Hippocampal formation (tissue), 2 donors: ENCODE results near the gene DNAH1.

Experiments used
- DNase-seq, 2 donors: peaks; one replicate each; lab custom pipeline; 2025; lab: John Stamatoyannopoulos, UW

The DNAH1 gene

DNA sequence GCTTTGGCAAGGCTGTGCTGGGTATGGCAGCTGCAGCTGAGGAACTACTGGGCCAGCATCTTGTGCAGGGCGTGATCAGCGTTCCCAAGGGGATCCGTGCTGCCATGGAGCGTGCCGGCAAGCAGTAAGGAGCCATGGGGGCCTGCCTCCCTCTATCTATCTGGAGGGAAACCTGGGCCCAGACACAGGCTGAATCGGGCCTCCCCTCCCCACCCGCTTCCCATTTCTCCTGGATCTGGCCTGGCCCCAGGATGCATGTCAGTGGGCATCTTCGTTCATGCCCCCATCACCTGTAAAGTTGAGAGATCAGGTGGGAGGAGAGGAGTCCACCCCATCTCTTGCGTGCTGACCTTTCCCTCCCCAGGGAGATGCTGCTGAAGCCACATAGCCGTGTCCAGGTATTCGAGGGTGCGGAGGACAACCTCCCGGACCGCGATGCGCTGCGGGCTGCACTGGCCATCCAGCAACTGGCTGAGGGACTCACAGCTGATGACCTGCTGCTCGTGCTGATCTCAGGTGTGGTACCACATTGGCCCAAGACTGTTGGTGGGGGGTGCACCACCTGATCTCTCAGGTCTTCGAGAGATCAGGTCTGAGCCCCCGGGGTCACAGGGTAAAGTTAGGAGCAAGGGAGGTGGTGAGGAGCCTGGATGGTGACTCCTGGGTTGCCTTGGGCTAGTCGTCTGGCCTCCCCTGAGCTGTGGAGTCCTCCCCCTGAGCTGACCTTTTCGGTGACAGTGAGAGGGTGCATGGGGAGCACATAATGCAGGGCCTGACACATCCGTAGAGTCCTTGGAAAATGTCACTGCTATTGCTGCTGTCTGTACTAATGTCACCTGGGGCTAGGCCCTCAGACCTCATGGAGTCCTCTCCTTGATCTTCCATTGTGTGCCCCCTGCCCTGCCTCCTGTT, 25.3 kb upstream of the DNAH1 start:
- DNase-seq, result no peak

DNA sequence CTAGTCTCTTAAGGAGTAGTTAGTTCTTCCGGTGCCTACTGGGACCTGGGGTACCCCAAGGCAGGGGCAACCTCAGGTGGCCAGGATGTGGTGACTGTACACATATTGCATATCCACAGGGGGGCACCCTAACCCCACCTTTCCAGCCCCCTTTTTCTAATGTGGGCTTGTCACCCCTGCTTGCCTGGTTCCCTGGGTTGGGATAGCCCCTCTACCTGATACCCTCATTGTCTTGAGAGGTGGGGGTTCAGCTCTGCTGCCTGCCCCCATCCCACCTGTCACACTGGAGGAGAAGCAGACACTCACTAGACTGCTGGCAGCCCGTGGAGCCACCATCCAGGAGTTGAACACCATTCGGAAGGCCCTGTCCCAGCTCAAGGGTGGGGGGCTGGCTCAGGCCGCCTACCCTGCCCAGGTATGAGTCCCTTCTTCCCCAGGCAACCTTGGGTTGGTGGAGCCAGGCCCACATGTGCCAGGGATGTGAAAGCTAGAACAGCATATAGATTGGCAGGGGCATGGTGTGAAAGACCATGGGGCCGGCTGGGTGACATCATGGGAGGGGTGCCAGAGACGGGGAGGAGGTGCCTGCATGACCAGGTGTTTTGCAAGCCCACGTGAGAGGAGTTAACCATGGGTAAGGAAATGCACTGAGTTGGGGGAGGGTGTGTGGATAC, 24.5 kb upstream of the DNAH1 start:
- peak in 1 of 2 donors; percentile 16 for DNase-seq

DNA sequence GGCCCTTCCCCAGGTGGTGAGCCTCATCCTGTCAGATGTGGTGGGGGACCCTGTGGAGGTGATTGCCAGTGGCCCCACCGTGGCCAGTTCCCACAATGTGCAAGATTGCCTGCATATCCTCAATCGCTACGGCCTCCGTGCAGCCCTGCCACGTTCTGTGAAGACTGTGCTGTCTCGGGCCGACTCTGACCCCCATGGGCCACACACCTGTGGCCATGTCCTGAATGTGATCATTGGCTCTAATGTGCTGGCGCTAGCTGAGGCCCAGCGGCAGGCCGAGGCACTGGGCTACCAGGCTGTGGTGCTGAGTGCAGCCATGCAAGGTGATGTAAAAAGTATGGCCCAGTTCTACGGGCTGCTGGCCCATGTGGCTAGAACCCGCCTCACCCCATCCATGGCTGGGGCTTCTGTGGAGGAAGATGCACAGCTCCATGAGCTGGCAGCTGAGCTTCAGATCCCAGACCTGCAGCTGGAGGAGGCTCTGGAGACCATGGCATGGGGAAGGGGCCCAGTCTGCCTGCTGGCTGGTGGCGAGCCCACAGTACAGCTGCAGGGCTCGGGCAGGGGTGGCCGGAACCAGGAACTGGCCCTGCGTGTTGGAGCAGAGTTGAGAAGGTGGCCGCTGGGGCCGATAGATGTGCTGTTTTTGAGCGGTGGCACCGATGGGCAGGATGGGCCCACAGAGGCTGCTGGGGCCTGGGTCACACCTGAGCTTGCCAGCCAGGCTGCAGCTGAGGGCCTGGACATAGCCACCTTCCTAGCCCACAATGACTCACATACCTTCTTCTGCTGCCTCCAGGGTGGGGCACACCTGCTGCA, 23.7 kb upstream of the DNAH1 start:
- DNase-seq, result no peak

DNA sequence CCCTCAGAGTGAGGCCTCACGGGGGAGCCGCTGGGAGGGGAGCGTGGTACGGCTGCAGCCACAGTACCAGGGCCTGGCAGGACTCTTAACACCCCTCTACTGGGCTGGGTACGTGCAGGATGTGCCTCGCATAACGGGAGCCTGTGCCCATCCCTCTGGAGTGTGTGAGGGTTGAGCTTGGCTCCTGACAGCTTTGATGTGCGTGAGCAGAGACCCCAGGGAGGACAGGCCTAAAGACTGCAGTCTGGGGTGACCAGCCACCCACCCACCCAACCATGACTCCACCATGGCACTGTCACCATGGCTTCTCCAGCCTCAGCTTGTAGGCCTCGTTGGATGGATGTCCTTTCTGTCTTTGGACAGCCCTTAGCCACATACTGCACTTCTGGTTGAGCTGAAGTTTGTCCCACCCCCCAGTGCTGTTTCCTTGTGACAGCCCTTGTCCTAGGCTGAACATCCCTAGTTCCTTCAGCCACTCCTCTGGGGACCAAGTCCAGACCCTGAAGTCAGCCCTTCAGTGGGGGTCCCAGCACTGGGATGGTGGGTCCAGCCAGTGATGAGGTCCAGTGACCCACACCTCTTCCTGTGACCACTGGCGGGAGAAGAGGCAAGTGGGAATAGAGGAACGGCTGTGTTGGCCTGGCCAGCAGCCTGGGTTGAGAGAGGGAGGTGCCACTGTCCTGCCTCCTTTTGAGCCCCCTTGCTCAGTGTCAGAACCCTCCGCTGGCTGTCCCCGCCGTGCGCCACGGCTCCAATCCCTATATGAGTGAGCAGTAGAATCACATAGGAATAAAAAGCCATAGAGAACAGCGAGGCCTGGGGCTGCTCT, 22.4 kb upstream of the DNAH1 start:
- no peak for DNase-seq

GRCh38 chr3:52294320-52295150, 21.6 kb upstream of the DNAH1 start:
- no peak for DNase-seq

GRCh38 chr3:52295671-52296208, 20.4 kb upstream of the DNAH1 start:
- DNase-seq, result no peak

DNA sequence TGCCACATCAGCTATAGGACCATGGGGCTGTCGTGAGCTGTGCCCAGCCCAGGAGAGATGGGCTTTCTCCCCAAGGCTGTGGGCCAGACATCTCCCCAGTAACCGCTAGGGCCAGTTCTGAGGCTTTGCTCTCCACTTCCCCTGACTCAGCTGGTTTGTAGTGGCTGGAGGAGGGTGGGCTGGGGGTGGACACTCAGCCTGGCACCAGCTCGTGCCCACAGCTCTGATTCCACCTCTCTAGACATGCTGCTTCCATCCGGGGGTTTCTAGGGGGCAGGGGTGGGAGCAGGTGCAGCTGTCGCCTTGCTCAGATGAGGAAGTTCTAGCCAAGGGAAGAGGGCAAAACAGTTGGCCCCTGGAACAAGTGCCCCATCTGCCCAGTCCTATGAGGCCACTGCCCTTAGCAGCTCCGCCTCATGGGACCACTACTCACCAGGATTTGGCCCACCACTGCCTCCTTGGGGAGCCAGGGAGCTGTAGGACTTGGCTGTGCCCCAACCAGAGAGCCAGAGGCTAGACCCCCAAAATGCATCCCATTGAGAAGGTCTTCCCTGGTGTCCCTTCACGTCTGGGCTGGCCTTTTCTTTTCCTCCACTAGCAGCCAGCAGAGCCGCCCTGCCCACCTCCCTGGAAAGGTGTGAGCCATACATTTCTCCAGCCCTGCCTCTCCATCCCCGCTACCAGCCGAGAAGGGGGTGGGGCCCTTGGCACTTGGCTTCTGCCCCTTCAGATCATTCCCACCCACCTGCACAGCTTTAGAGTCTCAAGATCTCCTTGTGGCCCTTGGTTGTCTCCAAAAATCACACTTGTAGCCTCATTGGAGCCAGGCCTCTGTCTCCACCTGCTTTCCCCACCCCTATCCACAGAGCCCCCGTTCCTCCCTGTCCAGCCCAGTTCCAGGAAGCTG, 18.6 kb upstream of the DNAH1 start:
- DNase-seq, result no peak

- no peak for DNase-seq
Observed at GRCh38 chr3:52298149-52299098, 17.7 kb upstream of the DNAH1 start.

GRCh38 chr3:52299247-52299878, 16.8 kb upstream of the DNAH1 start:
- no peak for DNase-seq

DNA sequence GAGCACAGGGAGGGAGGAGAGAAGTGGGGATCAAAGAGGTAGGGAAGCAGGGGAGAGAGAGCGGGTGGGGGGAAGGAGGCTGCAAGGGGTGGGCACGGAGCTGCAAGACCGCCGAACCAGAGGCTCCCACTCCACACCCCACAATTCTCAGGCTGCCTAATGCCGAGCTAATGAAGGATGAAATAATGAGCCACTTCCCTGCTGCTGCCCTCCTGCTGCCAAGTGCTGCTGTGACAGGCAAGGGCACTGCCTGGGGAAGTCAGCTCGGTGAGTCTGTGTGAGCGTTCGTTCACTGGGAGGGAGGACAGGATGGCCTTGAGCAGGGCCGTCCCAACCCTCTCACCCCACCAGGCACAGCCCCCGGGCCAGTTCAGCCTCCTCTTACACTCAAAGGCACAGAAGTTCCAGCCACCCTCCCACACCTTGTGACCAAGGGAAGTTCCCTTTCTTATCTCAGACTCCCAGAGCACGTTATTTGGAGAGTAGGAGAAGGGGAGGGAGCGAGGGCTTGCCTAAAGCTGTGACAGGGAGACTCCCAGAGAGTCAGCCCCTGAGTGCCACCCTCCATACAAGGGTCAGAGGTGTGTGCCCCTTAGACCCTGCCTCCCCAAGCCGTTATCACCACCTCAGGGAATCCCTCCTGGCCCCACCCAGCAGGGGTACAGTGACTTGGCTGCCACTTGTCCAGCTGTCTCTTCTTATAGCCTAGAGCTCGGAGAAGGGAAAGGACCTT, 16.1 kb upstream of the DNAH1 start:
- DNase-seq, result no peak

- no peak for DNase-seq
Observed at GRCh38 chr3:52302426-52303145, 13.5 kb upstream of the DNAH1 start.

- DNase-seq, result no peak
Observed at GRCh38 chr3:52303811-52304210, 12.3 kb upstream of the DNAH1 start.

GRCh38 chr3:52305926-52306325, 10.2 kb upstream of the DNAH1 start:
- no peak for DNase-seq

GRCh38 chr3:52306978-52307377, 9.1 kb upstream of the DNAH1 start:
- no peak for DNase-seq

DNA sequence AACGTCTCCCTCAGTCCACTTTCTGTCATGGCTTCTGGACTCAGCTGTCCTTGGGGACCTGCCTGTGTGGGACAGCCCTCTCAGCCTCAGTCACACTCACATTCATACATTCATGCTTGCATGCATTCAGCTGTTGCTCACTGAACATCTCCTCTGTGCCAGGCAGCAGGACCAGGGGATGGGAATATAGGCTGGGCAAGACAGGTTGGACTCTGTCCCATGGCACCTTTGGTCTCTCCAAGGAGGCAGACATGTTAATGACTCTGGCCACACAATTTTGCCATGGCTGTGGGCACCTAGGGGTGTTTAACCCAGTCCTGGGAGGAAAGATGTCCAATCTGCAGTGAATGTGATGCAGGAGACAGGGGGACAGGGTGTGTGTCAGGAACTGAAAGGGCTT, 7.8 kb upstream of the DNAH1 start:
- DNase-seq, result no peak

GRCh38 chr3:52310861-52311575, 5.1 kb upstream of the DNAH1 start:
- DNase-seq, result no peak
